Endothelial cell of umbilical vein (primary cell): ENCODE data around the gene ADAMTSL2. TPM values are rescaled to one million over a fixed set of nuclear protein-coding genes. Genes with fewer than 3 reads are reported as not detected.

Source experiments
- BruUV-seq: library from RNA; stranded (reverse); fragments of 400-500 nt; replicated peaks from 2 replicates; lab custom pipeline; 2021; lab: Mats Ljungman, UMichigan
- CTCF ChIA-PET: fragments of 300-600, 350-600 bp; sonication (Branson Sonifier 250); formaldehyde crosslinking; loops from one replicate; lab custom pipeline; 2021; ENCODE audit warnings: antibody characterized with exemption, inconsistent platforms; lab: Charles Lee
- POLR2A ChIA-PET: fragments of 300-600, 350-600 bp; sonication (Branson Sonifier 250); formaldehyde crosslinking; loops from one replicate; lab custom pipeline; 2021; ENCODE audit warnings: antibody characterized with exemption, inconsistent platforms; lab: Charles Lee
- DNase-seq: peaks from one replicate; pipeline ENCODE4 v3.0.0-alpha.2; 2011; ENCODE audit warnings: low read depth, low spot score
- FAIRE-seq: peaks from 2 replicates; lab custom pipeline; 2011; peaks lifted over from hg19 to GRCh38; lab: Jason Lieb, UNC
- H2AFZ ChIP-seq: 2 replicates; pipeline ENCODE4 v1.6.0; 2012; ENCODE audit warnings: low read depth, low read length, control low read depth, inconsistent platforms
- H3K27ac ChIP-seq: 2 replicates; pipeline ENCODE4 v1.5.1; 2011; ENCODE audit warnings: low read depth, mild to moderate bottlenecking, control low read depth, low read length, moderate library complexity; ENCODE audit not compliant: insufficient read depth
- H3K27me3 ChIP-seq, 2 experiments: 2 replicates each; pipeline versions ENCODE4 v1.6.0 to v1.6.1; 2011; ENCODE audit warnings: low read length in 2 of 2, mixed read lengths in 1 of 2; ENCODE audit not compliant: control insufficient read depth in 2 of 2, insufficient read depth in 2 of 2
- H3K36me3 ChIP-seq, 2 experiments: 2 replicates in 1 of 2; 3 replicates in 1 of 2; pipeline ENCODE4 v1.5.1; 2011; ENCODE audit warnings: low read length in 2 of 2, mild to moderate bottlenecking in 1 of 2, moderate library complexity in 1 of 2; ENCODE audit not compliant: control insufficient read depth in 2 of 2, insufficient read depth in 2 of 2; ENCODE audit errors: extremely low read depth in 1 of 2
- H3K4me1 ChIP-seq: 3 replicates; pipeline ENCODE4 v1.5.1; 2011; ENCODE audit warnings: mild to moderate bottlenecking, low read length; ENCODE audit not compliant: control insufficient read depth, insufficient read depth; ENCODE audit errors: extremely low read depth
- H3K4me2 ChIP-seq: 2 replicates; pipeline ENCODE4 v1.6.1; 2011; ENCODE audit warnings: low read length, control low read depth, mixed read lengths; ENCODE audit not compliant: insufficient read depth
- H3K4me3 ChIP-seq, 3 experiments: fragments of 200-600 bp in 1 of 3; sonication (generic), shearing (Covaris generic) in 1 of 3; replicated peaks in 1 of 3; 2 replicates each; pipeline ENCODE4 v1.5.1; 2011 to 2016; ENCODE audit warnings: control low read depth in 3 of 3, low read length in 3 of 3, mild to moderate bottlenecking in 2 of 3, inconsistent platforms in 1 of 3, low read depth in 1 of 3, moderate library complexity in 1 of 3; ENCODE audit not compliant: insufficient read depth in 1 of 3
- H3K79me2 ChIP-seq: 2 replicates; pipeline ENCODE4 v1.6.0; 2012; ENCODE audit warnings: low read length, inconsistent platforms; ENCODE audit not compliant: control insufficient read depth, insufficient read depth
- H3K9ac ChIP-seq: replicated peaks from 2 replicates; pipeline ENCODE3; 2011; ENCODE audit warnings: low read length, control low read depth; ENCODE audit not compliant: insufficient read depth; ENCODE audit errors: extremely low read depth
- H3K9me1 ChIP-seq: replicated peaks from 3 replicates; pipeline ENCODE4 v1.6.0; 2011; ENCODE audit warnings: mild to moderate bottlenecking, low read length; ENCODE audit not compliant: control insufficient read depth, insufficient read depth; ENCODE audit errors: extremely low read depth
- H3K9me3 ChIP-seq: replicated peaks from 2 replicates; pipeline ENCODE4 v1.5.1; 2012; ENCODE audit warnings: low read length, inconsistent platforms; ENCODE audit not compliant: control insufficient read depth, insufficient read depth
- H4K20me1 ChIP-seq: replicated peaks from 2 replicates; pipeline ENCODE3; 2011; ENCODE audit warnings: mild to moderate bottlenecking, low read length; ENCODE audit not compliant: control insufficient read depth, insufficient read depth; ENCODE audit errors: extremely low read depth
- EZH2 ChIP-seq: IDR thresholded peaks from 2 replicates; pipeline ENCODE4 v1.6.1; 2012; ENCODE audit warnings: borderline replicate concordance, low read depth, mild to moderate bottlenecking, moderate library complexity, low read length, inconsistent platforms; ENCODE audit not compliant: severe bottlenecking
- FOS ChIP-seq: IDR thresholded peaks from 2 replicates; pipeline ENCODE4 v1.6.1; 2011; ENCODE audit warnings: mild to moderate bottlenecking, low read length, moderate library complexity, borderline replicate concordance; ENCODE audit not compliant: insufficient read depth
- GATA2 ChIP-seq: IDR thresholded peaks from 2 replicates; pipeline ENCODE4 v1.7.0; 2011; ENCODE audit warnings: low read depth, mild to moderate bottlenecking, moderate library complexity, mixed read lengths, low read length; ENCODE audit not compliant: insufficient read length, insufficient read depth
- JUN ChIP-seq: IDR thresholded peaks from 2 replicates; pipeline ENCODE4 v1.6.1; 2011; ENCODE audit warnings: borderline replicate concordance, low read depth; ENCODE audit not compliant: insufficient read length, insufficient read depth
- MYC ChIP-seq: IDR thresholded peaks from one replicate; pipeline ENCODE4 v1.6.1; 2011; ENCODE audit warnings: mild to moderate bottlenecking, low read depth, low read length
- POLR2A ChIP-seq: IDR thresholded peaks from 2 replicates; pipeline ENCODE4 v1.6.1; 2012; ENCODE audit warnings: low read depth, mild to moderate bottlenecking, control low read depth, low read length
- POLR2AphosphoS5 ChIP-seq: IDR thresholded peaks from 2 replicates; pipeline ENCODE4 v1.6.1; 2012; ENCODE audit warnings: low read depth, mild to moderate bottlenecking, control low read depth, low read length, moderate library complexity; ENCODE audit not compliant: insufficient read depth
- dilution Hi-C: fragments of 300-500 bp; cut with MboI; formaldehyde crosslinking; loops from one replicate; pipeline ENCODE4 v1.15.0; 2019; ENCODE audit warnings: low sequenced_read_pairs; ENCODE audit not compliant: extremely low pct_ligation_motif_present
- intact Hi-C: fragments of 100-400 bp; cut with micrococcal nuclease; formaldehyde crosslinking; loops from one replicate; pipeline ENCODE4 v1.10.0; 2022
- polyA plus RNA-seq, 4 experiments: library from polyadenylated mRNA; depleted of rRNA in 3 of 4; stranded (reverse) in 3 of 4; unstranded in 1 of 4; fragments of >200 nt; gene quantifications; 2 replicates each; pipeline versions ENCODE4 v1.2.1 to v1.2.3, GENCODE V29; 2011 to 2012; ENCODE audit warnings: missing spikeins in 1 of 4
- total RNA-seq: library from RNA; stranded (reverse); gene quantifications from 2 replicates; pipeline ENCODE4 v1.2.3, GENCODE V29; 2021
- TF ChIP-seq, protein P1 (sequence below), 2 donors: IDR thresholded peaks; 1 replicate in 1 of 2; 2 replicates in 1 of 2; pipeline ENCODE4 v1.5.1; 2011; ENCODE audit warnings: low read length in 2 of 2, mild to moderate bottlenecking in 2 of 2, moderate library complexity in 2 of 2, control low read depth in 1 of 2, inconsistent platforms in 1 of 2, low read depth in 1 of 2; ENCODE audit not compliant: insufficient read depth in 1 of 2; ENCODE audit errors: extremely low read depth in 1 of 2
- TF ChIP-seq, protein P2 (sequence below): IDR thresholded peaks from 2 replicates; pipeline ENCODE4 v1.6.1; 2011; ENCODE audit not compliant: insufficient read depth, insufficient read length

ADAMTSL2 gene
- total and polyA plus RNA-seq, 2 donors (not counting 3 experiments of a cell fraction or from before 2014, with no cell fraction given), result not detected

GRCh38 chr9:133612051-133612450, 77.5 kb downstream of the ADAMTSL2 start:
- no TSS peak for BruUV-seq
- Histone ChIP-seq H3K27me3 (peaks cover 0 to 3% of the 10 kb centered on the region in 2 experiments), H3K4me3 (no peak overlapping the region), H2AFZ (no peak overlapping the region), H3K9ac (no peak overlapping the region), H3K27ac (no peak overlapping the region), H3K79me2 (no peaks in the 10 kb centered on the region), H3K9me1 (no peaks in the 10 kb centered on the region), H4K20me1 (no peaks in the 10 kb centered on the region), H3K36me3 (no peaks in the 10 kb centered on the region), H3K4me1 (no peaks in the 10 kb centered on the region), H3K4me2 (no peak overlapping the region), H3K9me3 (no peaks in the 10 kb centered on the region)
- dilution Hi-C loops, result no loop called here
- DNase-seq (no peak), FAIRE-seq (no peak)
- TF ChIP-seq POLR2AphosphoS5, result no peak
- TF ChIP-seq POLR2A, result no peak
- TF ChIP-seq MYC, result no peak
- no peak for TF ChIP-seq JUN
- TF ChIP-seq, protein P1, sequence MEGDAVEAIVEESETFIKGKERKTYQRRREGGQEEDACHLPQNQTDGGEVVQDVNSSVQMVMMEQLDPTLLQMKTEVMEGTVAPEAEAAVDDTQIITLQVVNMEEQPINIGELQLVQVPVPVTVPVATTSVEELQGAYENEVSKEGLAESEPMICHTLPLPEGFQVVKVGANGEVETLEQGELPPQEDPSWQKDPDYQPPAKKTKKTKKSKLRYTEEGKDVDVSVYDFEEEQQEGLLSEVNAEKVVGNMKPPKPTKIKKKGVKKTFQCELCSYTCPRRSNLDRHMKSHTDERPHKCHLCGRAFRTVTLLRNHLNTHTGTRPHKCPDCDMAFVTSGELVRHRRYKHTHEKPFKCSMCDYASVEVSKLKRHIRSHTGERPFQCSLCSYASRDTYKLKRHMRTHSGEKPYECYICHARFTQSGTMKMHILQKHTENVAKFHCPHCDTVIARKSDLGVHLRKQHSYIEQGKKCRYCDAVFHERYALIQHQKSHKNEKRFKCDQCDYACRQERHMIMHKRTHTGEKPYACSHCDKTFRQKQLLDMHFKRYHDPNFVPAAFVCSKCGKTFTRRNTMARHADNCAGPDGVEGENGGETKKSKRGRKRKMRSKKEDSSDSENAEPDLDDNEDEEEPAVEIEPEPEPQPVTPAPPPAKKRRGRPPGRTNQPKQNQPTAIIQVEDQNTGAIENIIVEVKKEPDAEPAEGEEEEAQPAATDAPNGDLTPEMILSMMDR (IDR thresholded peaks at IDR 0.05; ENCODE audit: extremely low read depth in 1 of 2, insufficient read depth in 1 of 2, low read depth in 1 of 2, low read length in 2 of 2), result no peak
- no peak for TF ChIP-seq EZH2
- TF ChIP-seq FOS, result no peak
- no peak for TF ChIP-seq GATA2
- TF ChIP-seq, protein P2, sequence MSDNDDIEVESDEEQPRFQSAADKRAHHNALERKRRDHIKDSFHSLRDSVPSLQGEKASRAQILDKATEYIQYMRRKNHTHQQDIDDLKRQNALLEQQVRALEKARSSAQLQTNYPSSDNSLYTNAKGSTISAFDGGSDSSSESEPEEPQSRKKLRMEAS, result no peak
- CTCF ChIA-PET, result no interaction called here
- intact Hi-C loops, result no loop called here
- POLR2A ChIA-PET, result no interaction called here
